Right atrium auricular region (tissue), 2 donors: Measurements from ENCODE around the gene SPATA25. TPM values are rescaled to one million over a fixed set of nuclear protein-coding genes. Genes with fewer than 3 reads are reported as not detected.
A peak's percentile ranks its signal among the peaks of the same experiment; 100 is the strongest.

Source experiments
- DNase-seq: peaks from one replicate; pipeline ENCODE4 v3.0.0-alpha.2; 2019; ENCODE audit warnings: low spot score
- H3K27ac ChIP-seq, 2 donors: fragments of 200-600 bp; sonication (generic); 1 replicate in 1 of 2; 2 replicates in 1 of 2; pipeline ENCODE4 v1.5.1; 2016 to 2019
- H3K27me3 ChIP-seq, 2 donors: fragments of 200-600 bp; sonication (generic); one replicate each; pipeline versions ENCODE4 v1.5.1 to v1.6.0; 2017 to 2019
- H3K36me3 ChIP-seq: fragments of 200-600 bp; sonication (generic); one replicate; pipeline ENCODE4 v1.5.1; 2016
- H3K4me1 ChIP-seq, 2 donors: fragments of 200-600 bp; sonication (generic); one replicate each; pipeline versions ENCODE4 v1.5.1 to v1.6.0; 2017 to 2019
- H3K4me3 ChIP-seq, 2 donors: fragments of 200-600 bp; sonication (generic); 1 replicate in 1 of 2; 2 replicates in 1 of 2; pipeline ENCODE4 v1.5.1; 2017 to 2019; ENCODE audit warnings: mild to moderate bottlenecking in 1 of 2, moderate library complexity in 1 of 2
- H3K9me3 ChIP-seq, 2 donors: fragments of 200-600 bp; sonication (generic); one replicate each; pipeline ENCODE4 v1.5.1; 2019
- CTCF ChIP-seq, 2 donors: fragments of 200-600 bp; sonication (generic); IDR thresholded peaks; one replicate each; pipeline ENCODE4 v1.5.1; 2019; ENCODE audit warnings: antibody characterized with exemption in 2 of 2
- total RNA-seq, 2 donors: library from RNA; depleted of rRNA; stranded (reverse); fragments of >200 nt; gene quantifications; one replicate each; pipeline ENCODE4 v1.1.0, GENCODE V29; 2016

The SPATA25 gene
- total RNA-seq, 2 donors from 2014 or later = 1.1 to 1.4 TPM

GRCh38 chr20:45927071-45927878 lies 39.9 kb upstream of the SPATA25 start:
- Histone ChIP-seq H3K4me3 (no peak overlapping the region), H3K27me3 (no peaks in the 10 kb centered on the region), H3K9me3 (no peaks in the 10 kb centered on the region), H3K4me1 (peaks cover 0 to 23% of the 10 kb centered on the region in 2 donors), H3K27ac (no peak overlapping the region), H3K36me3 (no peaks in the 10 kb centered on the region)
- no peak for DNase-seq
- no peak for TF ChIP-seq CTCF (IDR thresholded peaks at IDR 0.05)

- H3K4me1 ChIP-seq = peaks cover 0 to 28% of the 10 kb centered on the region in 2 donors
- no peak overlapping the region for H3K4me3 ChIP-seq
- H3K36me3 ChIP-seq = no peaks in the 10 kb centered on the region
- no peaks in the 10 kb centered on the region for H3K9me3 ChIP-seq
- no peak overlapping the region for H3K27ac ChIP-seq
- no peaks in the 10 kb centered on the region for H3K27me3 ChIP-seq
- no peak for TF ChIP-seq CTCF (IDR thresholded peaks at IDR 0.05)
- DNase-seq = no peak
Observed at GRCh38 chr20:45926731-45927070, 39.3 kb upstream of the SPATA25 start.

GRCh38 chr20:45925821-45926506 lies 38.5 kb upstream of the SPATA25 start:
- H3K4me3 ChIP-seq = no peak overlapping the region
- H3K27ac ChIP-seq = no peak overlapping the region
- H3K36me3 ChIP-seq = no peaks in the 10 kb centered on the region
- H3K9me3 ChIP-seq = no peaks in the 10 kb centered on the region
- H3K4me1 ChIP-seq = peaks cover 0 to 34% of the 10 kb centered on the region in 2 donors
- no peaks in the 10 kb centered on the region for H3K27me3 ChIP-seq
- TF ChIP-seq CTCF (IDR thresholded peaks at IDR 0.05) = no peak
- DNase-seq = no peak

GRCh38 chr20:45924391-45925261 lies 37.2 kb upstream of the SPATA25 start:
- Histone ChIP-seq H3K9me3 (no peaks in the 10 kb centered on the region), H3K4me3 (no peak overlapping the region), H3K4me1 (peaks cover 0 to 48% of the 10 kb centered on the region in 2 donors), H3K27ac (peak overlapping the region; percentile 56 to 74), H3K27me3 (no peaks in the 10 kb centered on the region), H3K36me3 (no peaks in the 10 kb centered on the region)
- DNase-seq = peak; percentile 80
- no peak for TF ChIP-seq CTCF (IDR thresholded peaks at IDR 0.05)

GRCh38 chr20:45921337-45922189 lies 34.1 kb upstream of the SPATA25 start:
- TF ChIP-seq CTCF (IDR thresholded peaks at IDR 0.05) = no peak
- Histone ChIP-seq H3K4me1 (peaks cover 0 to 63% of the 10 kb centered on the region in 2 donors), H3K27ac (no peak overlapping the region), H3K36me3 (no peaks in the 10 kb centered on the region), H3K4me3 (no peak overlapping the region), H3K27me3 (no peaks in the 10 kb centered on the region), H3K9me3 (no peaks in the 10 kb centered on the region)
- no peak for DNase-seq
